ENCODE measurements around the gene XK.

The XK gene

DNA sequence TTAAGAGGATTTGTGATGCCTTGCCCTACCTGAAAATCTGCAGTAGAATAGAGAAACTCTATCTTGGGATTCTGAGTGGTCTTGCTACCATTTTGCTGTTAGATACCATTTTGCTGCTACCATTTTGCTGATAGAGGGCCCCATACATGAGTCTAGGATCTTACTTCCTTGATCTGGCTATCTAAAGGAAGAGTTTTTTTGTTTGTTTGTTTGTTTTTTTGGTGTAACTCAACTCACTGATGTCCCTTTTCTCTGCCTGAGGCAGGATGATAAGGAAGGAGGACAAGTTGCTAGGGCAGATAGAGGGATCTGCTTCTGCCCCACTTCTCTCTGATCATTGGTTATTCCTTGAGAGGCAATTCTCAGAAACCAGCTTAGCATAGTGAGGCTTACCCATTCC is 31.0 kb downstream of the XK start:
- no peak for DNase-seq
- Histone ChIP-seq H3K4me1 (ENCODE audit: control extremely low read depth in 1 of 4, control insufficient read depth in 4 of 4, insufficient read depth in 4 of 4, low read length in 3 of 4) (no peaks in the 10 kb centered on the region), H3K36me3 (ENCODE audit: control insufficient read depth in 4 of 4, insufficient read depth in 4 of 4, low read length in 3 of 4) (no peaks in the 10 kb centered on the region), H3K9me3 (ENCODE audit: control extremely low read depth in 1 of 5, control insufficient read depth in 4 of 5, insufficient read depth in 2 of 5, low read depth in 1 of 5, low read length in 4 of 5) (peaks cover 0 to 2% (median 0%) of the 10 kb centered on the region in 5 experiments), H3K4me3 (ENCODE audit: control insufficient read depth in 1 of 7, extremely low read depth in 1 of 7, insufficient read depth in 4 of 7, low read depth in 2 of 7, low read length in 6 of 7) (no peak overlapping the region), H3K27ac (ENCODE audit: insufficient read depth in 1 of 2, low read depth in 1 of 2, low read length in 2 of 2, poor library complexity in 1 of 2, severe bottlenecking in 2 of 2) (no peak overlapping the region), H3K27me3 (replicated peaks in 2 of 5; ENCODE audit: control insufficient read depth in 4 of 5, insufficient read depth in 5 of 5, low read length in 4 of 5) (no peaks in the 10 kb centered on the region)
- ChIA-PET POLR2A (no interaction called here), CTCF (no interaction called here)

DNA sequence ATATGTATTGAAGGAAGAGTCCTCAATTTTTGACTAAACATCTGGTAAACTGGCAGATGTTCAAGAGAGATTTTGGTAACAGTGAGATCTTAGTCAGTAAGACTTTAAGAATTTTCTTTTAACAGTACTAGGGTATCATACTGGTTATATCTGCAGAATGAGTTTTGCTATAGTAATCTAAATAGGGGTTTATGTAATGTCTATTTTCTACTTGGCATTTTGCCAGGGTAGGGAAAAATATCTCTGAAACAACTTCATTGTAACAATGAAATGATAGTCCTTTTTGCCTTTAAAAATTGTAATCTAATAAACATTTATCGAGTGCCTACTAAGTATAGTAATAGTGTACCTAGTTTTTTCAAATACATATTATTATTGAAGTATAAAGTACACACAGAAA is 32.1 kb downstream of the XK start:
- H3K9me3 ChIP-seq (ENCODE audit: control extremely low read depth in 1 of 5, control insufficient read depth in 4 of 5, insufficient read depth in 2 of 5, low read depth in 1 of 5, low read length in 4 of 5), result peaks cover 0 to 2% (median 0%) of the 10 kb centered on the region in 5 experiments
- ChIA-PET CTCF (no interaction called here), POLR2A (no interaction called here)
- H3K36me3 ChIP-seq (ENCODE audit: control insufficient read depth in 4 of 4, insufficient read depth in 4 of 4, low read length in 3 of 4), result no peaks in the 10 kb centered on the region
- H3K4me3 ChIP-seq (ENCODE audit: control insufficient read depth in 1 of 7, extremely low read depth in 1 of 7, insufficient read depth in 4 of 7, low read depth in 2 of 7, low read length in 6 of 7), result no peak overlapping the region
- no peak for DNase-seq
- H3K27me3 ChIP-seq (replicated peaks in 2 of 5; ENCODE audit: control insufficient read depth in 4 of 5, insufficient read depth in 5 of 5, low read length in 4 of 5), result no peaks in the 10 kb centered on the region
- no CpG with 5 or more reads among the region's 1 CpG for WGBS (ENCODE audit: insufficient coverage)
- no peaks in the 10 kb centered on the region for H3K4me1 ChIP-seq (ENCODE audit: control extremely low read depth in 1 of 4, control insufficient read depth in 4 of 4, insufficient read depth in 4 of 4, low read length in 3 of 4)
- H3K27ac ChIP-seq (ENCODE audit: insufficient read depth in 1 of 2, low read depth in 1 of 2, low read length in 2 of 2, poor library complexity in 1 of 2, severe bottlenecking in 2 of 2), result no peak overlapping the region

DNA sequence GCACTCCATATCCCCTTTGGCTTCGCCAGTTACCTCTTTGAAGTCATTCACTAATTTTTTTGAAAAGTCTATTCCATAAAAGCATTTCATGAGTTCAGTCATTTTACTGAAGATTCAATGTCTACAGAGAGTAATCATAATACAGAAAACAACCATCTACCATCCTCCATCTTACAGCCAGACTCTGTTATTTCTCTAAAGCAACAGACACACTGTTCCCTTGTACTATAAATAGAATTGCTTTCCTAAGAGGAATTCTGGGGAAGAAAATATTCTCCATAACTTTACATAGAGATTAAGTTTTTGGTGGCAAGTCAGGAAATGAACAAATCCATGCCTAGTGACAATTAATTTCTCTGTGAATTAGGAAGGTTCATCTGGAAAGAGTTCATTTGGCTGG is 37.0 kb downstream of the XK start:
- Histone ChIP-seq H3K36me3 (ENCODE audit: control insufficient read depth in 4 of 4, insufficient read depth in 4 of 4, low read length in 3 of 4) (no peaks in the 10 kb centered on the region), H3K4me3 (ENCODE audit: control insufficient read depth in 1 of 7, extremely low read depth in 1 of 7, insufficient read depth in 4 of 7, low read depth in 2 of 7, low read length in 6 of 7) (no peak overlapping the region), H3K27me3 (replicated peaks in 2 of 5; ENCODE audit: control insufficient read depth in 4 of 5, insufficient read depth in 5 of 5, low read length in 4 of 5) (no peaks in the 10 kb centered on the region), H3K4me1 (ENCODE audit: control extremely low read depth in 1 of 4, control insufficient read depth in 4 of 4, insufficient read depth in 4 of 4, low read length in 3 of 4) (no peaks in the 10 kb centered on the region), H3K9me3 (ENCODE audit: control extremely low read depth in 1 of 5, control insufficient read depth in 4 of 5, insufficient read depth in 2 of 5, low read depth in 1 of 5, low read length in 4 of 5) (peaks cover 0 to 3% (median 0%) of the 10 kb centered on the region in 5 experiments), H3K27ac (ENCODE audit: insufficient read depth in 1 of 2, low read depth in 1 of 2, low read length in 2 of 2, poor library complexity in 1 of 2, severe bottlenecking in 2 of 2) (no peak overlapping the region)
- ChIA-PET POLR2A (no interaction called here), CTCF (no interaction called here)
- WGBS (ENCODE audit: insufficient coverage), result 33% methylated on average over 1 of the region's 1 CpG
- no peak for DNase-seq

DNA sequence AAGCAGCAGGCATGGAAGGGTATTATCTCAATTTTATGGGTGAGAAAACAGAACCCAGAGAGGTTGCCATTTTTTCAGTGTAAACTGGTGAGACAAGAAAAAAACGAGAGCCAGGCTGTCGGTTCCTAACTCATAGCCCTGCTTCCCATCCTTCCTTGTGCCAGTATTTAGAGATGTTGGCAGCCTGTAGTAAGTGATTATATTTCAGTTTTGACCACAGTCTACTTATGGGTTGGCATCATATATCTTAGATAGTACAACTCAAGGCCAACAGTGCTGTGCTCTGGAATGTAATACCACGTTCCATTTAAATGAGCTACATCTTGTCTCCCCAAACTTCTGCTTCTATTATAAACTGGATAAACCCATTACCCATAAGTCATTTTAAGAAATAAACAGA is 40.8 kb downstream of the XK start:
- peaks cover 0 to 3% (median 0%) of the 10 kb centered on the region in 5 experiments for H3K9me3 ChIP-seq (ENCODE audit: control extremely low read depth in 1 of 5, control insufficient read depth in 4 of 5, insufficient read depth in 2 of 5, low read depth in 1 of 5, low read length in 4 of 5)
- CTCF ChIA-PET, result no interaction called here
- no peaks in the 10 kb centered on the region for H3K36me3 ChIP-seq (ENCODE audit: control insufficient read depth in 4 of 4, insufficient read depth in 4 of 4, low read length in 3 of 4)
- POLR2A ChIA-PET, result no interaction called here
- WGBS (ENCODE audit: insufficient coverage), result no CpG with 5 or more reads among the region's 3 CpGs
- no peak for DNase-seq
- no peak overlapping the region for H3K4me3 ChIP-seq (ENCODE audit: control insufficient read depth in 1 of 7, extremely low read depth in 1 of 7, insufficient read depth in 4 of 7, low read depth in 2 of 7, low read length in 6 of 7)
- no peak overlapping the region for H3K27ac ChIP-seq (ENCODE audit: insufficient read depth in 1 of 2, low read depth in 1 of 2, low read length in 2 of 2, poor library complexity in 1 of 2, severe bottlenecking in 2 of 2)
- H3K27me3 ChIP-seq (replicated peaks in 2 of 5; ENCODE audit: control insufficient read depth in 4 of 5, insufficient read depth in 5 of 5, low read length in 4 of 5), result no peaks in the 10 kb centered on the region
- no peaks in the 10 kb centered on the region for H3K4me1 ChIP-seq (ENCODE audit: control extremely low read depth in 1 of 4, control insufficient read depth in 4 of 4, insufficient read depth in 4 of 4, low read length in 3 of 4)

DNA sequence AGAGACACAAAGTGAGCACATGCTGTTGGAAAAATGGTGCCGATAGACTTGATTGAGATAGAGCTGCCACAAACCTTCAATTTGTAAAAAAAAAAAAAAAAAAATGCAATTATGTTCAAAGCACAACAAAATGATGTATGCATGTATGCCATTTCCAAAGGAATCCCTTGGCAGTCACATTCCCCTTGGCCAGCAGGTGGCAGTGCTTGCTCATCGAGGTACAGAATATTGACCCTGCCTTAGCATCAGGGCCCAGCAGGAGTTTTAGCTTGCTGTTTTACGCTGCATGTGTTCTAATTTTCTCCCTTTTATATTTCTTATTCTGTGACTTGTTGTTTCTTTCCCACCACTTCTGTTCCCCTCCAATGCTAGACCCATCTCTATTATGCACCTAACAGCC is 59.8 kb downstream of the XK start:
- POLR2A ChIA-PET, result no interaction called here
- H3K4me3 ChIP-seq (ENCODE audit: control insufficient read depth in 1 of 7, extremely low read depth in 1 of 7, insufficient read depth in 4 of 7, low read depth in 2 of 7, low read length in 6 of 7), result no peak overlapping the region
- peaks cover 0 to 2% (median 0%) of the 10 kb centered on the region in 5 experiments for H3K9me3 ChIP-seq (ENCODE audit: control extremely low read depth in 1 of 5, control insufficient read depth in 4 of 5, insufficient read depth in 2 of 5, low read depth in 1 of 5, low read length in 4 of 5)
- no peak overlapping the region for H3K27ac ChIP-seq (ENCODE audit: insufficient read depth in 1 of 2, low read depth in 1 of 2, low read length in 2 of 2, poor library complexity in 1 of 2, severe bottlenecking in 2 of 2)
- DNase-seq, result peak; percentile 69 to 87 (median 82)
- WGBS (ENCODE audit: insufficient coverage), result 35% methylated on average over 2 of the region's 3 CpGs
- CTCF ChIA-PET, result interaction anchor here (0.6 to 6.5 kb wide), 9 partner anchors 10 to 80 kb away, joined by 3 to 152 read pairs (median 3); no protein-coding TSS in a partner anchor
- peaks cover 0 to 16% (median 8%) of the 10 kb centered on the region in 4 experiments for H3K4me1 ChIP-seq (ENCODE audit: control extremely low read depth in 1 of 4, control insufficient read depth in 4 of 4, insufficient read depth in 4 of 4, low read length in 3 of 4)
- H3K27me3 ChIP-seq (replicated peaks in 2 of 5; ENCODE audit: control insufficient read depth in 4 of 5, insufficient read depth in 5 of 5, low read length in 4 of 5), result peaks cover 0 to 5% (median 0%) of the 10 kb centered on the region in 5 experiments
- no peaks in the 10 kb centered on the region for H3K36me3 ChIP-seq (ENCODE audit: control insufficient read depth in 4 of 4, insufficient read depth in 4 of 4, low read length in 3 of 4)

DNA sequence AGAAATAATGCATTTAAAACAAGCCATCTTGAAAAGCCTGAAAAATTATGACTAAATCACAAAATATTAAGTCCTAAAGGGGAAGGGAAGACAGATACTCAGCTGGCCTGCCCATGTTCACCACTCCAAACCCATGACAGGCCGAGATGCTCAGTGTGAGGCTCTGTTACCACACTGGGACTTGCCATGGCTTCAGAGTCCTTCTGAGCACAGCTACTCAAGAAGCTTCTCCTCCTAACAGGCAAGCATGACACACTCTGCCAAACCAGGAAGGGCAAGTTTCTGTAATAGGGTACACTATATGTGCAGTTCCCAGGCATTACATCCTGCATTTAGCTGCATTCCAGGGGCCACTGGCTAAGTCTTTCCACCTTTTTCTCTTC is 60.2 kb downstream of the XK start:
- Histone ChIP-seq H3K4me3 (ENCODE audit: control insufficient read depth in 1 of 7, extremely low read depth in 1 of 7, insufficient read depth in 4 of 7, low read depth in 2 of 7, low read length in 6 of 7) (no peak overlapping the region), H3K4me1 (ENCODE audit: control extremely low read depth in 1 of 4, control insufficient read depth in 4 of 4, insufficient read depth in 4 of 4, low read length in 3 of 4) (peaks cover 0 to 16% (median 8%) of the 10 kb centered on the region in 4 experiments), H3K27me3 (replicated peaks in 2 of 5; ENCODE audit: control insufficient read depth in 4 of 5, insufficient read depth in 5 of 5, low read length in 4 of 5) (peaks cover 0 to 5% (median 0%) of the 10 kb centered on the region in 5 experiments), H3K9me3 (ENCODE audit: control extremely low read depth in 1 of 5, control insufficient read depth in 4 of 5, insufficient read depth in 2 of 5, low read depth in 1 of 5, low read length in 4 of 5) (peaks cover 0 to 2% (median 0%) of the 10 kb centered on the region in 5 experiments), H3K27ac (ENCODE audit: insufficient read depth in 1 of 2, low read depth in 1 of 2, low read length in 2 of 2, poor library complexity in 1 of 2, severe bottlenecking in 2 of 2) (no peak overlapping the region), H3K36me3 (ENCODE audit: control insufficient read depth in 4 of 4, insufficient read depth in 4 of 4, low read length in 3 of 4) (no peaks in the 10 kb centered on the region)
- POLR2A ChIA-PET, result no interaction called here
- no CpG with 5 or more reads among the region's 1 CpG for WGBS (ENCODE audit: insufficient coverage)
- CTCF ChIA-PET, result interaction anchor here (0.8 to 6.5 kb wide), 8 partner anchors 10 to 80 kb away, joined by 3 to 152 read pairs (median 4); no protein-coding TSS in a partner anchor
- DNase-seq, result peak in 1 of 3 donors; percentile 3

DNA sequence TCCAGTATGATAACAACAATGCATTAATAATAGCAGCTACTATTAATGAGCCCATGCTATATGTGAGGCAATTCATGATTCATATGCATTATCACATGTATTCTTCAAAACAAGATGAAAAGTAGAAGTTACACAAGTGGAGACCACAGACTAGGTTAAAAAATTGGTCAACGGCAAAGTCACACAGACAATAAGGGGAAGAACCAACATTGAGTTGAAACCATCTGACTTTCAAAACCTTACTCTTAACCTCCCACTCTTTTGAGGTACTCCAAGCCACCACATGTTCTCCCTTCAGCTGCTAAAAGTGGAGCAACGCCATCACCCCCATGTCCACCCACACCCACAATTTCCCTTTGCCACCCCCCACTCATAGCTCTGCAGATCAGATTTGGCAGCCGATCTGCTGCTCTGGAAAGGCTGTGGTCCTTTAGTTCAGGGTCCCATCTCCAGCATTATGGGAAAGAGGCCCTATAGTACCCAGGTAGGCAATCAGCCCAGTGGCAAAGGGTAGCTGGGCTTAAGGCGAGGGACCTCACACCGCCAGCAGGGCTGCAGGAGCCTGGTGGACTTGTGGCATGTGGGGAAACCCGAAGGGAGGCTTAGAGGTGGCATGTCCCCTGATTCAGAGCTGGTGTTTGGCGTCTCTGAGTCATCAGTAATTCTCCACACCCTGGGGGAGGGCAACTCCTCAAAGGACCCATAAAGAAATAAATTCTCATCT is 60.8 kb downstream of the XK start:
- H3K9me3 ChIP-seq (ENCODE audit: control extremely low read depth in 1 of 5, control insufficient read depth in 4 of 5, insufficient read depth in 2 of 5, low read depth in 1 of 5, low read length in 4 of 5), result peaks cover 0 to 2% (median 0%) of the 10 kb centered on the region in 5 experiments
- no peak overlapping the region for H3K4me3 ChIP-seq (ENCODE audit: control insufficient read depth in 1 of 7, extremely low read depth in 1 of 7, insufficient read depth in 4 of 7, low read depth in 2 of 7, low read length in 6 of 7)
- H3K27me3 ChIP-seq (replicated peaks in 2 of 5; ENCODE audit: control insufficient read depth in 4 of 5, insufficient read depth in 5 of 5, low read length in 4 of 5), result peaks cover 0 to 5% (median 0%) of the 10 kb centered on the region in 5 experiments
- H3K4me1 ChIP-seq (ENCODE audit: control extremely low read depth in 1 of 4, control insufficient read depth in 4 of 4, insufficient read depth in 4 of 4, low read length in 3 of 4), result peaks cover 0 to 16% (median 8%) of the 10 kb centered on the region in 4 experiments
- CTCF ChIA-PET, result interaction anchor here (0.9 to 6.5 kb wide), 7 partner anchors 9 to 79 kb away, joined by 3 to 152 read pairs (median 4); no protein-coding TSS in a partner anchor
- DNase-seq, result peak in 2 of 3 donors; percentile 65 to 72
- 54% methylated on average over 7 of the region's 7 CpGs for WGBS (ENCODE audit: insufficient coverage)
- H3K27ac ChIP-seq (ENCODE audit: insufficient read depth in 1 of 2, low read depth in 1 of 2, low read length in 2 of 2, poor library complexity in 1 of 2, severe bottlenecking in 2 of 2), result no peak overlapping the region
- POLR2A ChIA-PET, result no interaction called here
- no peaks in the 10 kb centered on the region for H3K36me3 ChIP-seq (ENCODE audit: control insufficient read depth in 4 of 4, insufficient read depth in 4 of 4, low read length in 3 of 4)
